ENCODE results near the gene SOWAHA. TPM values are rescaled to one million over a fixed set of nuclear protein-coding genes. Genes with fewer than 3 reads are reported as not detected.

The SOWAHA gene
- total RNA-seq, 1 experiment from 2014 or later = 0.20 TPM

DNA sequence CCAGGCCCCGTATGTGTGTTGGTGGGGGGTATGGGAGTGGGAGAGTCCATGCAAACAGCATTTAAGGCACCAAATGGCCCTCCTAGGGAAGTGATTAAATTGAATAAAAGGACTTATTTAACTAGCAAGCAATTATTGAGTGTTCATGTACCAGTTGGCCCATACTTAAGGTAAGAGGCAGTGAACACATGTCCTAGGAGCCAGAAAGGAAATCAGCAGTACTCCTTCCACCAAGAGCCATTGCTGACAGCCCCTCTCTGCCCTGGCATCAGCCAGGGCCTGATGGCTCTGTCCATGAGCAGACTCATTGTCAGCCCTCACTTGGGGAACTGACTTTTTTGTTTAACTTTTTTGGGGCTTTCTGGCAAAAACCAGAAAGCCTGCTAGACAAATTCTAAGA is 27.8 kb downstream of the SOWAHA start:
- no peak overlapping the region for H3K23ac ChIP-seq (ENCODE audit: insufficient read length, low read depth, low read length)
- no peaks in the 10 kb centered on the region for H3K4me1 ChIP-seq (ENCODE audit: insufficient read depth, low read length)
- H2AK5ac ChIP-seq (ENCODE audit: insufficient read length, low read length) = no peak overlapping the region
- no peak overlapping the region for H2BK15ac ChIP-seq (ENCODE audit: low read depth, low read length)
- peaks cover 2% of the 10 kb centered on the region for H3K27me3 Mint-ChIP-seq (ENCODE audit: low read depth)
- no peak overlapping the region for H3K4me2 ChIP-seq (ENCODE audit: insufficient read depth, insufficient read length, low read length)
- no peak overlapping the region for H2BK120ac ChIP-seq (ENCODE audit: low read depth, low read length, poor library complexity, severe bottlenecking)
- no peak overlapping the region for H2BK5ac ChIP-seq (ENCODE audit: insufficient read length, low read length)
- H2AFZ ChIP-seq (ENCODE audit: low read length) = no peak overlapping the region
- no peak overlapping the region for H4K5ac ChIP-seq (ENCODE audit: insufficient read length, low read depth, low read length)
- no peak overlapping the region for H3K56ac ChIP-seq (ENCODE audit: insufficient read length, low read depth, low read length)
- no peaks in the 10 kb centered on the region for H3K9me3 Mint-ChIP-seq
- no peaks in the 10 kb centered on the region for H4K20me1 ChIP-seq (ENCODE audit: control insufficient read depth, insufficient read depth, insufficient read length)
- H3K9ac ChIP-seq (ENCODE audit: extremely low read depth, insufficient read length, low read length) = no peak overlapping the region
- H3K36me3 Mint-ChIP-seq (ENCODE audit: insufficient read depth in 1 of 3, low read depth in 3 of 3) = no peaks in the 10 kb centered on the region
- TF ChIP-seq, protein P1, sequence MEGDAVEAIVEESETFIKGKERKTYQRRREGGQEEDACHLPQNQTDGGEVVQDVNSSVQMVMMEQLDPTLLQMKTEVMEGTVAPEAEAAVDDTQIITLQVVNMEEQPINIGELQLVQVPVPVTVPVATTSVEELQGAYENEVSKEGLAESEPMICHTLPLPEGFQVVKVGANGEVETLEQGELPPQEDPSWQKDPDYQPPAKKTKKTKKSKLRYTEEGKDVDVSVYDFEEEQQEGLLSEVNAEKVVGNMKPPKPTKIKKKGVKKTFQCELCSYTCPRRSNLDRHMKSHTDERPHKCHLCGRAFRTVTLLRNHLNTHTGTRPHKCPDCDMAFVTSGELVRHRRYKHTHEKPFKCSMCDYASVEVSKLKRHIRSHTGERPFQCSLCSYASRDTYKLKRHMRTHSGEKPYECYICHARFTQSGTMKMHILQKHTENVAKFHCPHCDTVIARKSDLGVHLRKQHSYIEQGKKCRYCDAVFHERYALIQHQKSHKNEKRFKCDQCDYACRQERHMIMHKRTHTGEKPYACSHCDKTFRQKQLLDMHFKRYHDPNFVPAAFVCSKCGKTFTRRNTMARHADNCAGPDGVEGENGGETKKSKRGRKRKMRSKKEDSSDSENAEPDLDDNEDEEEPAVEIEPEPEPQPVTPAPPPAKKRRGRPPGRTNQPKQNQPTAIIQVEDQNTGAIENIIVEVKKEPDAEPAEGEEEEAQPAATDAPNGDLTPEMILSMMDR (conservative IDR thresholded peaks at IDR 0.05) = no peak
- DNase-seq = no peak
- no peak overlapping the region for H3K27ac Mint-ChIP-seq
- no peak overlapping the region for H3K4me3 Mint-ChIP-seq
- no peak overlapping the region for H2BK12ac ChIP-seq (ENCODE audit: insufficient read length, low read depth, low read length)
- H4K8ac ChIP-seq (replicated peaks; ENCODE audit: insufficient read length, low read depth, low read length) = no peak overlapping the region
- H2BK20ac ChIP-seq (ENCODE audit: low read depth, low read length, poor library complexity, severe bottlenecking) = no peak overlapping the region
- no peak overlapping the region for H3K18ac ChIP-seq (ENCODE audit: insufficient read length, low read depth, low read length)
- H3K23me2 ChIP-seq (ENCODE audit: insufficient read length, low read depth, low read length, poor library complexity, severe bottlenecking) = no peaks in the 10 kb centered on the region
- no peak overlapping the region for H4K91ac ChIP-seq (ENCODE audit: insufficient read length, low read depth, low read length)
- no peaks in the 10 kb centered on the region; a peak in 1 of 4 replicates for H3K4me1 Mint-ChIP-seq
- H3K27me3 ChIP-seq (ENCODE audit: insufficient read depth, low read length) = no peaks in the 10 kb centered on the region
- no peak overlapping the region for H3K27ac ChIP-seq (ENCODE audit: insufficient read length, low read depth, low read length)
- no CpG with 5 or more reads among the region's 1 CpG for WGBS (ENCODE audit: extremely low coverage, insufficient read length, low lambda C conversion rate)
- H3K79me1 ChIP-seq (ENCODE audit: insufficient read depth, low read depth, low read length, poor library complexity, severe bottlenecking) = no peaks in the 10 kb centered on the region
- H3K79me2 ChIP-seq (ENCODE audit: insufficient read depth, low read length) = no peaks in the 10 kb centered on the region
- H3T11ph ChIP-seq (ENCODE audit: low read length) = no peak overlapping the region
- no peaks in the 10 kb centered on the region for H3K9me3 ChIP-seq (ENCODE audit: control insufficient read depth, low read depth, low read length)
- no peak overlapping the region for H3K4ac ChIP-seq (ENCODE audit: low read depth, low read length)
- no peak overlapping the region for H3K14ac ChIP-seq (ENCODE audit: insufficient read depth, low read length)
